Measurements from ENCODE around the gene CLRN1.

Gene CLRN1

GRCh38 chr3:150970665-150971324, 1.7 kb downstream of the CLRN1 start:
- TF ChIP-seq REST (IDR thresholded peaks at IDR 0.05; ENCODE audit: insufficient read depth in 1 of 2, low read depth in 2 of 2, low read length in 2 of 2) (no peak), FOXP2 (optimal IDR thresholded peaks at IDR 0.05; ENCODE audit: borderline replicate concordance, extremely low read depth, extremely low read length, insufficient read depth) (no peak), TAF1 (IDR thresholded peaks at IDR 0.05; ENCODE audit: borderline replicate concordance, insufficient read depth, low read length) (no peak), SIN3A (IDR thresholded peaks at IDR 0.05; ENCODE audit: borderline replicate concordance, insufficient read depth, low read length) (no peak), POLR2AphosphoS5 (IDR thresholded peaks at IDR 0.05; ENCODE audit: low read depth, low read length) (no peak)

GRCh38 chr3:150968341-150969035, 4.0 kb downstream of the CLRN1 start:
- TF ChIP-seq FOXP2 (optimal IDR thresholded peaks at IDR 0.05; ENCODE audit: borderline replicate concordance, extremely low read depth, extremely low read length, insufficient read depth): no peak
- no peak for TF ChIP-seq TAF1 (IDR thresholded peaks at IDR 0.05; ENCODE audit: borderline replicate concordance, insufficient read depth, low read length)
- no peak for TF ChIP-seq POLR2AphosphoS5 (IDR thresholded peaks at IDR 0.05; ENCODE audit: low read depth, low read length)
- no peak for TF ChIP-seq REST (IDR thresholded peaks at IDR 0.05; ENCODE audit: insufficient read depth in 1 of 2, low read depth in 2 of 2, low read length in 2 of 2)
- no peak for TF ChIP-seq SIN3A (IDR thresholded peaks at IDR 0.05; ENCODE audit: borderline replicate concordance, insufficient read depth, low read length)

- TF ChIP-seq FOXP2 (optimal IDR thresholded peaks at IDR 0.05; ENCODE audit: borderline replicate concordance, extremely low read depth, extremely low read length, insufficient read depth) (no peak), TAF1 (IDR thresholded peaks at IDR 0.05; ENCODE audit: borderline replicate concordance, insufficient read depth, low read length) (no peak), POLR2AphosphoS5 (IDR thresholded peaks at IDR 0.05; ENCODE audit: low read depth, low read length) (no peak), SIN3A (IDR thresholded peaks at IDR 0.05; ENCODE audit: borderline replicate concordance, insufficient read depth, low read length) (no peak), REST (IDR thresholded peaks at IDR 0.05; ENCODE audit: insufficient read depth in 1 of 2, low read depth in 2 of 2, low read length in 2 of 2) (no peak)
These were observed 7.1 kb downstream of the CLRN1 start for GRCh38 chr3:150965436-150965835.

GRCh38 chr3:150961949-150962348, 10.6 kb downstream of the CLRN1 start:
- TF ChIP-seq TAF1 (IDR thresholded peaks at IDR 0.05; ENCODE audit: borderline replicate concordance, insufficient read depth, low read length): no peak
- TF ChIP-seq FOXP2 (optimal IDR thresholded peaks at IDR 0.05; ENCODE audit: borderline replicate concordance, extremely low read depth, extremely low read length, insufficient read depth): no peak
- no peak for TF ChIP-seq POLR2AphosphoS5 (IDR thresholded peaks at IDR 0.05; ENCODE audit: low read depth, low read length)
- no peak for TF ChIP-seq SIN3A (IDR thresholded peaks at IDR 0.05; ENCODE audit: borderline replicate concordance, insufficient read depth, low read length)

GRCh38 chr3:150960708-150961684, 11.5 kb downstream of the CLRN1 start:
- TF ChIP-seq SIN3A (IDR thresholded peaks at IDR 0.05; ENCODE audit: borderline replicate concordance, insufficient read depth, low read length) (no peak), POLR2AphosphoS5 (IDR thresholded peaks at IDR 0.05; ENCODE audit: low read depth, low read length) (no peak), REST (IDR thresholded peaks at IDR 0.05; ENCODE audit: insufficient read depth in 1 of 2, low read depth in 2 of 2, low read length in 2 of 2) (no peak), FOXP2 (optimal IDR thresholded peaks at IDR 0.05; ENCODE audit: borderline replicate concordance, extremely low read depth, extremely low read length, insufficient read depth) (no peak), TAF1 (IDR thresholded peaks at IDR 0.05; ENCODE audit: borderline replicate concordance, insufficient read depth, low read length) (no peak)
